GM18951 (cell line): ENCODE measurements around the gene GSTM5.
"Not testable (repeated sequence)": the region's sequence is repeated elsewhere in the genome, so short reads cannot be mapped to it uniquely, and the experiment has no call there.

Experiments
- POLR2A ChIP-seq: IDR thresholded peaks from 4 replicates; pipeline ENCODE4 v1.6.1; 2011; ENCODE audit warnings: mild to moderate bottlenecking; ENCODE audit not compliant: insufficient read length, insufficient read depth; ENCODE audit errors: extremely low read depth
- in situ Hi-C: fragments of 300-500 bp; cut with MboI; formaldehyde crosslinking; loops from one replicate; pipeline ENCODE4 v1.12.0; 2022; ENCODE audit warnings: low sequenced_read_pairs, mixed read lengths, inconsistent platforms; ENCODE audit not compliant: unreplicated experiment

Gene GSTM5

GRCh38 chr1:109765483-109765815 lies 53.4 kb downstream of the GSTM5 start:
- no peak for TF ChIP-seq POLR2A
- in situ Hi-C loops = no loop called here

GRCh38 chr1:109765896-109766615 lies 54.0 kb downstream of the GSTM5 start:
- in situ Hi-C loops = no loop called here
- TF ChIP-seq POLR2A = no peak

- in situ Hi-C loops = not testable (repeated sequence)
Measured at GRCh38 chr1:109766991-109767636, 55.1 kb downstream of the GSTM5 start.
